SK-N-MC (cell line): ENCODE measurements around the gene CATSPERE.
"Not testable (repeated sequence)": the region's sequence is repeated elsewhere in the genome, so short reads cannot be mapped to it uniquely, and the experiment has no call there.

Source experiments
- DNase-seq: peaks from one replicate; pipeline ENCODE4 v3.0.0-alpha.2; 2011; ENCODE audit warnings: low read depth, low spot score
- H3K27ac ChIP-seq: fragments of 200-600 bp; sonication (generic); 2 replicates; pipeline ENCODE4 v1.5.1; 2016; ENCODE audit warnings: mixed run types
- H3K36me3 ChIP-seq: fragments of 200-600 bp; sonication (generic); 2 replicates; pipeline ENCODE4 v1.6.1; 2017; ENCODE audit warnings: antibody characterized with exemption, low read length, mixed read lengths; ENCODE audit not compliant: insufficient read depth
- H3K4me3 ChIP-seq: fragments of 200-600 bp; sonication (generic); 2 replicates; pipeline ENCODE4 v1.5.1; 2016
- H3K9ac ChIP-seq: fragments of 200-600 bp; sonication (generic); 2 replicates; pipeline ENCODE4 v1.8.0; 2017; ENCODE audit warnings: mixed run types, mixed read lengths; ENCODE audit not compliant: insufficient read length
- H3K9me3 ChIP-seq: fragments of 200-600 bp; sonication (generic); 2 replicates; pipeline ENCODE4 v1.6.1; 2017; ENCODE audit warnings: low read depth, mild to moderate bottlenecking, antibody characterized with exemption, low read length, moderate library complexity, mixed read lengths
- EZH2 ChIP-seq: fragments of 200-600 bp; sonication (generic); IDR thresholded peaks from one replicate; pipeline ENCODE4 v1.6.1; 2017; ENCODE audit warnings: antibody characterized with exemption
- FOXP2 ChIP-seq: optimal IDR thresholded peaks from 2 replicates; pipeline ENCODE3; 2011; ENCODE audit warnings: mild to moderate bottlenecking, moderate library complexity; ENCODE audit not compliant: insufficient read depth; ENCODE audit errors: extremely low read length, control extremely low read depth
- POLR2AphosphoS5 ChIP-seq: IDR thresholded peaks from 2 replicates; pipeline ENCODE4 v1.6.1; 2012; ENCODE audit warnings: mild to moderate bottlenecking, low read depth, low read length, borderline replicate concordance

Gene CATSPERE

GRCh38 chr1:244652623-244653438, 191.8 kb downstream of the CATSPERE start, which contains the start of gene DESI2:
Gene DESI2, plus strand, starts transcription at chr1:244653126. Its CDS starts 188 bp downstream, at chr1:244653314.
- H3K9ac ChIP-seq = peak within 1 kb of the TSS; percentile 92
- H3K9me3 ChIP-seq = 0 out of 2 replicates have a peak, but pooled peaks cover 3% of the 10 kb centered on the region
- H3K36me3 ChIP-seq = peaks cover 17% of the 10 kb centered on the region
- DNase-seq = peak; percentile 97
- TF ChIP-seq POLR2AphosphoS5 (peak; percentile 66), FOXP2 (no peak)
- peak within 1 kb of the TSS; percentile 97 for H3K4me3 ChIP-seq
- peak within 1 kb of the TSS; percentile 23; the same call in 1 of the 2 replicates for H3K27ac ChIP-seq

GRCh38 chr1:244653439-244654107, 192.5 kb downstream of the CATSPERE start:
- no peak overlapping the region for H3K27ac ChIP-seq
- H3K36me3 ChIP-seq = peaks cover 24% of the 10 kb centered on the region
- peak overlapping the region; percentile 97 for H3K4me3 ChIP-seq
- peak overlapping the region; percentile 92 for H3K9ac ChIP-seq
- no peak for TF ChIP-seq FOXP2
- no peak for TF ChIP-seq POLR2AphosphoS5
- TF ChIP-seq EZH2 = no peak
- no peak for DNase-seq
- H3K9me3 ChIP-seq = 0 out of 2 replicates have a peak, but pooled peaks cover 3% of the 10 kb centered on the region

GRCh38 chr1:244654108-244655038, 193.3 kb downstream of the CATSPERE start:
- DNase-seq = no peak
- 0 out of 2 replicates have a peak, but pooled peaks cover 3% of the 10 kb centered on the region for H3K9me3 ChIP-seq
- peaks cover 32% of the 10 kb centered on the region for H3K36me3 ChIP-seq
- H3K4me3 ChIP-seq = peak overlapping the region; percentile 97
- H3K9ac ChIP-seq = peak overlapping the region; percentile 92
- TF ChIP-seq FOXP2 (no peak), POLR2AphosphoS5 (no peak), EZH2 (no peak)
- no peak overlapping the region for H3K27ac ChIP-seq

GRCh38 chr1:244655186-244655585, 194.1 kb downstream of the CATSPERE start:
- Histone ChIP-seq H3K4me3 (peak overlapping the region; percentile 97), H3K9me3 (0 out of 2 replicates have a peak, but pooled peaks cover 3% of the 10 kb centered on the region), H3K9ac (no peak overlapping the region), H3K27ac (no peak overlapping the region), H3K36me3 (peaks cover 40% of the 10 kb centered on the region)
- no peak for DNase-seq
- no peak for TF ChIP-seq POLR2AphosphoS5
- no peak for TF ChIP-seq EZH2
- TF ChIP-seq FOXP2 = no peak

GRCh38 chr1:244657421-244657820, 196.3 kb downstream of the CATSPERE start:
- DNase-seq = no peak
- Histone ChIP-seq H3K9me3 (0 out of 2 replicates have a peak, but pooled peaks cover 7% of the 10 kb centered on the region), H3K9ac (no peak overlapping the region), H3K27ac (no peak overlapping the region), H3K36me3 (peaks cover 48% of the 10 kb centered on the region), H3K4me3 (no peak overlapping the region)
- TF ChIP-seq POLR2AphosphoS5 = no peak

- Histone ChIP-seq H3K9ac (no peak overlapping the region), H3K27ac (no peak overlapping the region), H3K4me3 (no peak overlapping the region), H3K9me3 (0 out of 2 replicates have a peak, but pooled peaks cover 7% of the 10 kb centered on the region), H3K36me3 (peaks cover 48% of the 10 kb centered on the region)
- TF ChIP-seq POLR2AphosphoS5 (no peak), EZH2 (no peak), FOXP2 (no peak)
- no peak for DNase-seq
Observed at GRCh38 chr1:244659694-244660093, 198.6 kb downstream of the CATSPERE start.

- no peak overlapping the region for H3K27ac ChIP-seq
Observed at GRCh38 chr1:244660595-244660994, 199.5 kb downstream of the CATSPERE start.

GRCh38 chr1:244661569-244662312, 200.7 kb downstream of the CATSPERE start:
- not testable (repeated sequence) for H3K27ac ChIP-seq, DNase-seq, H3K9me3 ChIP-seq, H3K9ac ChIP-seq, H3K4me3 ChIP-seq
- H3K36me3 ChIP-seq = peaks cover 42% of the 10 kb centered on the region

More at GRCh38 chr1:244660595-244660994, 199.5 kb downstream of the CATSPERE start:
- no peak overlapping the region for H3K4me3 ChIP-seq
- no peak for DNase-seq
- H3K36me3 ChIP-seq = peaks cover 48% of the 10 kb centered on the region
- TF ChIP-seq POLR2AphosphoS5 (no peak), EZH2 (no peak), FOXP2 (no peak)
- H3K9me3 ChIP-seq = 0 out of 2 replicates have a peak, but pooled peaks cover 7% of the 10 kb centered on the region
- no peak overlapping the region for H3K9ac ChIP-seq
